KOPT-K1 (cell line): ENCODE data around the gene PPM1H.

Experiments
- H3K27ac ChIP-seq: fragments of 200-600 bp; sonication (generic); 2 replicates; pipeline ENCODE4 v1.5.1; 2016; ENCODE audit warnings: antibody characterized with exemption, mild to moderate bottlenecking, low read depth, low read length; ENCODE audit not compliant: poor library complexity, severe bottlenecking
- H3K36me3 ChIP-seq: fragments of 200-600 bp; sonication (generic); 2 replicates; pipeline ENCODE4 v1.5.1; 2017; ENCODE audit warnings: antibody characterized with exemption, mild to moderate bottlenecking, low read length, moderate library complexity; ENCODE audit not compliant: insufficient read depth
- H3K9me3 ChIP-seq: fragments of 200-600 bp; sonication (generic); 2 replicates; pipeline ENCODE4 v1.5.1; 2017; ENCODE audit warnings: antibody characterized with exemption, low read length, mild to moderate bottlenecking; ENCODE audit not compliant: insufficient read depth, poor library complexity, severe bottlenecking

The PPM1H gene

GRCh38 chr12:62599854-62600437 lies 335.0 kb downstream of the PPM1H start:
- no peak overlapping the region for H3K27ac ChIP-seq
- H3K36me3 ChIP-seq = no peaks in the 10 kb centered on the region; the same call in 1 of the 2 replicates
- no peaks in the 10 kb centered on the region for H3K9me3 ChIP-seq

DNA sequence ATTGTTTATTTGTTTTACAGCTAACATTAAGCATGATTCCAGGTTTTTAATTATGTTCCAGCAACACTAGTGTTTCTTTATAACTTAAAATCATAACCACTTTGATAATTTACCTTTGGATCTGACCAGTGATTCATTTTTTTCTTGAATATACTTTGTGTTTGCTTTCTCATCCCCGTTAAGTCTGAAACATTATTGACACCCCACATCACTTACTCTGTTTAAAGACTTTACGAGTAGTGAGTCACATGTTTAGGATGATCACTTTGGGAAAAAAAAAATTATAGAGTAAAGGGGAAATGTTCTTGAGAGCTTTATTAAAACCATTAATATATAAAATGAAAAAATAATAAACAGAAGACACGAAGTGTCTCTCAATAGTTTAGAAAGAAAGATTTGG lies 336.1 kb downstream of the PPM1H start:
- Histone ChIP-seq H3K9me3 (no peaks in the 10 kb centered on the region), H3K36me3 (peaks cover under 1% of the 10 kb centered on the region), H3K27ac (no peak overlapping the region)

- peaks cover 12% of the 10 kb centered on the region for H3K36me3 ChIP-seq
Observed at GRCh38 chr12:62597253-62597652, 337.7 kb downstream of the PPM1H start.

More at GRCh38 chr12:62597253-62597652, 337.7 kb downstream of the PPM1H start:
- no peaks in the 10 kb centered on the region for H3K9me3 ChIP-seq
- no peak overlapping the region for H3K27ac ChIP-seq
